NB4 (cell line): ENCODE results near the gene RCE1.

Experiments used
- CTCF ChIP-seq: IDR thresholded peaks from one replicate; pipeline ENCODE4 v1.5.1; 2012; ENCODE audit warnings: low read depth, low read length
- MAX ChIP-seq: IDR thresholded peaks from 2 replicates; pipeline ENCODE4 v1.6.1; 2011; ENCODE audit warnings: low read depth, low read length
- MYC ChIP-seq: IDR thresholded peaks from 2 replicates; pipeline ENCODE4 v1.6.1; 2011; ENCODE audit warnings: low read depth, low read length
- POLR2A ChIP-seq: IDR thresholded peaks from 2 replicates; pipeline ENCODE4 v1.6.1; 2011; ENCODE audit warnings: mild to moderate bottlenecking; ENCODE audit not compliant: insufficient read length; ENCODE audit errors: extremely low read depth

- no peak for TF ChIP-seq CTCF
- no peak for TF ChIP-seq MAX
- TF ChIP-seq POLR2A, result no peak
- no peak for TF ChIP-seq MYC
These were observed 27.6 kb upstream of the RCE1 start for GRCh38 chr11:66815646-66816045.
